ENCODE results near the gene DEFB132.
"Not testable (repeated sequence)": the region's sequence is repeated elsewhere in the genome, so short reads cannot be mapped to it uniquely, and the experiment has no call there.

DEFB132 gene, protein sequence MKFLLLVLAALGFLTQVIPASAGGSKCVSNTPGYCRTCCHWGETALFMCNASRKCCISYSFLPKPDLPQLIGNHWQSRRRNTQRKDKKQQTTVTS

DNA sequence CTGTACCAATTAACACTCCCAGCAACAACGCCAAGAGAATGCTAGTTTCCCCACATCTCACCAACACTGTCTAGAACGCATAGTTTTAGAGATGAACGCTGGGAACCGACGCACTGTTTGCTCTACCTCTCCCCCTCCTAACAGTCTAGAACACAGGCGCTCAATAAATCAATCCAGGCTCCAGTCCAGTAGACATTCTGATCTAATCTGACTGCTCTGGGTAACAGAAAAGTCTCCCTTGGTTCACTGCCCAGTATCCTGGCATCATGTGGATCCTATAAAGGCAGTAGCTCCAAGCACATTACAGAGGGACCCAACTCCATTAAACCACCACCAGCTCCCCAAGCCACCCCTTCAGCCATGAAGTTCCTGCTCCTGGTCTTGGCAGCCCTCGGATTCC lies at the start of gene DEFB132:
Gene DEFB132, plus strand, starts transcription at position 306 of the 400 bp plus-strand sequence. Its CDS starts 55 bp downstream, at position 361.
- DNase-seq = no peak

DNA sequence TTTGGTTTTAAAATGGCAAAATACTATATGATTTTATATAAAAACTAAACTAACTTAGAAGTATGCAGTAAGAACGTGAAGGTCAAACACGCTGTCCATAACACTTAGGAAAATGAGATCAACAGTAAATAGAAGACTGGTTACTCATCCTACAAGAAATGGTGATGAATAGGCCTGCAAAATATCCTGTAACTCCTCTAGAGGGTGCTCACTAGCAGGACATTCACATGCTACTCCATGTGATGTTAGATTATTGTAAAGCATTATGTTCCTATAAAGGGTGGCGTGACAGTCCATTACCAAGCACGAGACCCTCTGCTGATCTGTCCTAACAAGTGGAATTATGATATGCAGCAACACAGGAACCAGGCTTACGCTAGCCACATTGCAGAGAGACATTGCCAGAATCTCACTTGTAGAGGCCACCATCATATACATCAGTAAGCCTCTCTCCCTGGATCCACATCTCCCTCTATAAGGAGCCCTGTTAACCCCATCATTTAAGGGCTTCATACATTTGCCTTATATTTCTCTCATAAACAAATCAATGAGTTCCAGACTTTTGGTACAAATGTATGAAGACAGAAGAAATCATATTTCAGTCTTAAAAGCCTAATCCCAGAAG lies 48.5 kb upstream of the DEFB132 start:
- DNase-seq = peak; percentile 29

DNA sequence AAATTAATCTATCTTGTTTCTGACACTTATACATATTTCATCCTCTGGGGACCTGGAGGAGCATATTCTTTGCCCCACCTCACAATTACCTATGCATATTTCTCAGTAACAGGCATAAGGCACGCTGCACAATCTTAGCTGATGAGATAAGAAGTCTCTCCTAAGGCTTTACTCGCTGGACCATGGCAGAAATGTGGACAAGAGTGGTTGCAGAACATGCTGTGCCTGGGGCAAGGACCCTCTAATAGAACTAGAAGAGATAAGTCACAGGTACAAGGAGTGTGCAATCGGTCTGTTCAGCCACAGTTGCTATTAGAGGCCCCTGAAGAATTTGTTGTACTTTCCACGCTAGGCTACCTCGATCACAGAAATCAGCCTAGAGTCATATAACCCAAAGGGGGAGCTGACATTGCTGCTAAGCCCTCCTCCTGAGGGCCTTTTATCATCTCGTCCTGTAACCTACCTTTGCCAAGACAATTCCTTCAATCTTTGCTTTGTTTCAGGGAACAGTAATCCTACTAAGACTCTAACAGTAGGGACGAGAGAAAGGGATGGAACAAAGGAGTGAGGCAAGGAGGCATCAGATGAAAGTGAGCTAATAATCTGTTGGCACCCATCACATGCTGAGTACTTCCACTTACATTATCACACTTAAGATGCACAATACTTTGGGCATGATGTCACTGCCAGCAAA lies 46.6 kb upstream of the DEFB132 start:
- no peak for DNase-seq

DNA sequence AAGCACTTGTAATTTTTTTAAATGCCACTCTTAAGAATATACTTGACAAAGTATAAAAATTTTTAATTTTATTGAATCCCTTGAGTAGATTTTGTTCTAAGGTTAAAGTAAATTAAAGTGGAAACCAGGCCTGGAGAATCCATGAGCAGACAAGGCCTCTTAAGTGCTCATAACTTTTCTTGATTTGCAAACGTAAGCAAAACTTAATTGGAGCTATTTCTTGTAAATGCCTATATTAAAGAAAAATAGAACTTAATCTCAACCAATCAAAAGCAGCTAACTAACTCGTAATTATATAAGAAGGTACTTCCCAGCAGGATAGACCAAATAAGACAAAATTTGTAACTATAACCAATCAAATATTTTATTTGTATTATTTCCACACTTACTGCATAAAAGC lies 43.1 kb upstream of the DEFB132 start:
- DNase-seq = no peak

DNA sequence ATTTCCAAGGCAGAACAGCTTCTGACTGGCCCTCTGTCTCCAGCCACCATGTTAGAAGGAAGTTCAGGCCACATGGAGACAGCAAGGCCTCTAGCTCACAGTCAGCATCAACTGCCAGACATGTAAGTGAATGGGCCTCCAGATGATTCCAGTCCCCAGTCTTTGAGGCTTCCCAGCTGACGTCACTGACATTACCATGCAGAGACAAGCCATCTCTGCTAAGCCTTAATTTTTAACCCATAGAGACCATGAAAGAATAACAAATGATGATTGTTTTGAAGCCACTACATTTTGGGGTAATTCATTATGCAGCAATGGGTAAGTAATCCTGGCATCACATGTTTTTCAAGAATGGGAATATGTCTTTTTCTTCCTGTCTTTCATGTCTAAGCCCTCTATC lies 41.7 kb upstream of the DEFB132 start:
- DNase-seq = no peak

DNA sequence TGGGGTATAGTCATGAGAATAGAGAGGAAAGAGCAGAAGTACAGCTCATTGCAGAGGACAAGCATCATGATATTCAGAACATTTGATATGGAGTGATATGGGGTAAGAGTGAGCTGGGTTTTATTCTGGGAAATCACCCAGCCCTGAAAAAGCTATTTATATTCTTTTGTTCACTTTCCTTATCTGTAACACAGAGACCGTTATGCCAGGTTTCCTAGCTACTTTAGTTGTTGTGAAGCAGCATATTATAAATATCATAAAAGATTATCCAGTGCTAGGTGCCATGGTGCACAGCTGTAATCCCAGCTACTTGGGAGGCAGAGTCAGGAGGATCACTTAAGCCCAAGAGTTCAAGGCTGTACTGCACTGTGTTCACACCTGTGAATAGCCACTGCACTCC lies 40.3 kb upstream of the DEFB132 start:
- DNase-seq = no peak

DNA sequence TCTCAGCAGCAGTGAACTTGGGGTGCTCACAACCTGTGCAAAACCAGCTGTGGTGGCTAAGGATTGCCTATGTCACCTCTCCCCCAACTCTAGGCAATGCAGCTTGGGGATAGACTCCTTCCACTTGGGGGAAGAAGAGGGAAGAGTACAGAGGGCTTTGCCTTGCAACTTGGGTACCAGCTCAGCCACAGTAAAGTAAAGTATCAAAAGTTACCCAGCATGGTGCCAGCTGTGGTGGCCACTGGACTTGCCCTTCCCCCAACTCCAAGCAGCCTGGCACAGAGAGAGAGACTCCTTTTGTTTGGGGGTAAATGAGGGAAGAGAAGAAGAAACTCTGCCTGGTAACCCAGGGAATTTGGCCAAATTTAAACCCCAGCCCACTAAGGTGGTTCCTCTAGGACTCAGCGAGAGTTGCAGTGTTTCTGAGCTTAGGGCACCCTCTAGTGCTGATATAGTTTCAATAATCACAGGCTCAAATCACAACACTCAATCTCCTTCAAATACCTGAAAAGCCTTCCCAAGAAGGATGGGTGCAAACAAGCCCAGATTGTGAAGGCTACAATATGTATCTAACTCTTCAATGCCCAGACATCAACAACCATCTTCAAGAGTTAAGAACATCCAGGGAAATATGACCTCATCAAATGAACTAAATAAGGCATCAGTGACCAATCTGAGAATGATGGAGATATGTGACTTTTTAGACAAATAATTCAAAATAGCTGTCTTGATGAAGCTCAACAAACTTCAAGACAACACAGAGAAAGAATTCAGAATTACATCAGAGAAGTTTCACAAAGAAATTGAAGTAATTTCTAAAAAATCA lies 38.0 kb upstream of the DEFB132 start:
- no peak for DNase-seq

DNA sequence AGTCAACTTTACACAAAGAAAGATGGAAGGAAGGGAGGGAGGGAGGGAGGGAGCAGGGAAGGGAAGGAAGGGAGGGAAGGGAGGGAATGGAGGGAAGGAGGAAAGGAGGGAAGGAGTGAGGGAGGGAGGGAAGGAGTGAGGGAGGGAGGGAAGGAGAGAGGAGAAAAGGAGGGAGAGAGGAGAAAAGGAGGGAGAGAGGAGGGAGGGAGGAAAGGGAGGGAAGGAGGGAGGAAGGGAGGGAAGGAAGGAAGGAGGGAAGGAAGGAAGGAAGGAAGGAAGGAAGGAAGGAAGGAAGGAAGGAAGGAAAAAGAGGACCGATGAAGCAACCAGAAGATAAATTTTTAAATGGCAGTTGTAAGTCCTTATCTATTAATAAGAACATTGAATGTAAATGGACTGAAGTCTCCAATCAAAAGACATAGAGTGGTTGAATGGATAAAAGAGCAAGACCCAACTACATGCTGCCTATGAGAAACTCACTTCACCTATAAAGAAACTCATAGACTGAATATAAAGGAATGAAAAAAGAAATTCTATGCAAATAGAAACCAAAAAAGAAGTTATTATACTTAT lies 36.2 kb upstream of the DEFB132 start:
- no peak for DNase-seq

DNA sequence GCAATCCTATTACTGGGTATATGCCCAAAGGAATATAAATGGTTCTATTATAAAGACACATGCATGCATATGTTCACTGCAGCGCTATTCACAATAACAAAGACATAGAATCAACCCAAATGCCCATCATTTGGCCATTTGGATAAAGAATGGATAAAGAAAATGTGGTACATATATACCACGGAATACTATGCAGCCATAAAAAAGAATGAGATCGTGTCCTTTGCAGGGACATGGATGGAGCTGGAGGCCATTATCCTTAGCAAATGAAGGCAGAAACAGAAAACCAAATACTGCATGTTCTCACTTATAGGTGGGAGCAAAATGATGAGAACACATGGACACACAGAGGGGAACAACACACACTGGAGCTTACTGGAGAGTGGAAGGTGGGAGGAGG lies 31.6 kb upstream of the DEFB132 start:
- not testable (repeated sequence) for DNase-seq

DNA sequence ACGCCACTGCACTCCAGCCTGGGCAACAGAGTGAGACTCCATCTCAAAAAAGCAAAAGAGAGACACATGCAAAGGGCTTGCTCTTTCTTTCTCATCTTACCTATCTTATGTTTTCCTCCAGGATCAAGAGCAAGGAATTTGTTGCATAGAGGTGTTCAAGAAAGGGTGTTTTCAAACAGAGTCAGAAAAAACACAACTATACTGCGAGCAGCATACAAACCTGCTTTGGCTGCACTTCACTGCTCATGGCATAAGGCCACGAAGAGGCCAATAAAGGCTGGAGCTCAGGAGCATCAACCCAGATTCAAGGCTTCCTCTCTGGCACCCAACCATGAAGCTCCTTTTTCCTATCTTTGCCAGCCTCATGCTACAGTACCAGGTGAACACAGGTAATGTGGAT lies 30.6 kb upstream of the DEFB132 start, which contains the start of gene DEFB129:
Gene DEFB129, plus strand, starts transcription at position 301 of the 400 bp plus-strand sequence. Its CDS starts 31 bp downstream, at position 332.
- no peak for DNase-seq

DNA sequence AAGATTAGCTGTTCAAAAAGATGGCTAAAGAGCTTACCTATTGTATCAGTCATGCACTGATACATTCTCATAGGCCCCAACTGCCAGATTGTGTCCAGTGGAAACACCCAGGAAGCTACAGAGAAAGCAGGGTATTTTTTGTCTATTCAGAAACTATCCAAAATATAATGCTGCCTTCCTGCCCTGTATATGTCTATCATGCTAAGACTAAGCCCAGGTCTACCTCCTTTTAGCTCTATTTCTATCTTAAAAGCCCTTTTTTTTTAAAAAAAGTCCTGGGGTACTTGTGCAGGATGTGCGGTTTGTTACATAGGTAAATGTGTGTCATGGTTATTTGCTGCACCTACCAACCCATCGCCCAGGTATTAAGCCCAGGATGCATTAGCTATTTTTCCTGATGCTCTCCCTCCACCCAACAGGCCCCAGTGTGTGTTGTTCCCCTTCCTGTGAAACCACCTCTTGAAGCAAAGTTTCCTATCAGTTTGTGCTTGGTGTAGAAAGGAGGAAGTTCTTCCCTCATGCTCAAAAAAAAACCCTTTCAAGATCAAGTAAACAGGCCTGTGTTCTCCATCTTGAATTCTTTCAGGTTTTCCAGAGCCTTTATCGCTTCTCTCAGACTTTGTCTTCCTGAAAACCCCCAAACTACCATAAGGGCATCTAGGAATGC lies 30.0 kb upstream of the DEFB132 start:
- no peak for DNase-seq

DNA sequence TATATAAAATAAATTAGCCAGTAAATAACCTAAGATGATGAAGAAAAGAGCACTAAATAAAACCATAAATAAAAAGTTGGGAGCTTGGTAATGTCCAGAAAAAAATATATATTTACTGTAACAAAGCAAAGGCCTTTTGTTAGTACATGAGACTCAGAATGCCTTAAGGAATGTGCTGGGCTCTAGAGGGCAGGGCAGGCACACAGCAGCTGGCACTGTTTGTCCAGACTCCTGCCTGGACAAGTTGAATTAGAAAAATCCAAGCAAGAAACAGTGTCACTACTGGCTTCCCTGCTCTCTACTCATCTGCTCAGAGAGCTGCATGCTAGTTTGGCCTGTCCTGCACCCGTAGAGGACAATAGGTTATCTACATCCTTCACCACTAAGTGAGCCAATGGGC lies 21.6 kb upstream of the DEFB132 start:
- DNase-seq = no peak

DNA sequence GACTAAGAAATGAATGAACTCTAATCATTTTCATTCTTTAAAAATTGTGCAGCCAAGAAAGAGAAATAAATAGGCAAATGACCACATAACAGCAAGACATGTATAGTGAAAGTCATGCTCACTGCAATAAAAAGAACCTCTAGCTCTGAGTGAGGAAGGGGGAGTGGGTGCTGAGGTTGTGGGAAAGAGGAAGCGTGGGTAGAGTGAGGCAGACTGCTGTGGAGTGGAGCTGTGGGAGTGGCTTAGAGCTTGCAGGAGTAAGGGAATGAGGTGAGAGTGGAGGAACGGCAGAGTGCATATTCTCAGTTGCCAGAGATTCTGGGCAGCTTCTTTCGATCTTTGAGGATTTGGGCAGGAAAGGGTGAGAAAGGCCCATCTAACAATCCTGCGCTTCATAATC lies 20.0 kb upstream of the DEFB132 start:
- DNase-seq = no peak

DNA sequence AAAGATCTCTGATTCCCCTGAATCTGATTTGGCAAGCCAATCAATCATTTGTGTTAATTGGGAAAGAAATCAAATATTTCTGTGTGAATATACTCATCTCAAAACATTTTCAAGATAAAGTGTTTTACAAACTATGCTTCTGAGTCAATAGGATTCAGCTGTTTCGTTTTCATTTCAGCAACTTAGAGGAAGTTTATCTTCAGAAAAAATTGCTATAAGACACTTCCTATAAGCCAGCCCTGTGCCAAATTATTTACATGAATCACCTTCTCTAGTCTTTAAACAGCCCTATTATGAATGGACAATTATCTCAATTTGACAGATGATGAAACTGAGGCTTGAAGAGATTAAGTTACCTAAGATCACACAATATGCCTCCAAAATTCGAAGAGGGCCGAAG lies 19.6 kb upstream of the DEFB132 start:
- DNase-seq = no peak

DNA sequence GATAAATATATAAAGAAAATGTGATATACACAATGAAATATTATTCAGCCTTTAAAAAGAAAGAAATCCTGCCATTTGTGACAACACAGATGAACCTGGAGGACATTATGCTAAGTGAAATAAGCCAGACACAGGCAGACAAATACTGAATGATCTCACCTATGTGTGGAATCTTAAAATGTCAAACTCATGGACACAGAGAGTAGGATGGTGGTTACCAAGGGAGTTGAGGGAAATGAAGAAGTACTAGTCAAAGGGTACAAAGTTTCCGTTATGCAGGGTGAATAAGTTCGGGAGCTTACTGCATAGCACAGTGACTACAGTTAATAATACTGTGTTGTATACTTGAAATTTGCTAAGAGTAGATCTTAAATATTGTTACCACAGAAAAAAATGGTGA lies 14.6 kb upstream of the DEFB132 start:
- DNase-seq = no peak

DNA sequence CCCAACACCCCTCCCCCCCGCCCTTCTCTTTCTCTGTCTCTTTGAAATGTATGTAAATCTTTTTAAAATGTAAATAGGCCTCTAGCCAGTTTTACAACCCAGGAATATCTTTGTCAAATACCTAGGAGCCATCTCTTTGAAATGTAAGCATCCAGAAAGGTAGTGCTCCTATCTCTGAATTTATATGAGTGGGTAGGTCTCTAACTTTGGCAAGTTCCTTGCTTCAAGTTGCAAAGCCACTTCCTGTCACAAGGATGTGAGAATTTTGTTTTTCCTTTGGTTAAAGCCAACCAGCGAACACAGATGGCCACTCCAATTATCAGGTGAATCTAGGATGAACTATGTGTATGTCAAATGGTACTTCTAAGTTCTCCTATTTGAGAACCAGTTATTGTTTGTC lies 6.2 kb upstream of the DEFB132 start:
- DNase-seq = no peak

DNA sequence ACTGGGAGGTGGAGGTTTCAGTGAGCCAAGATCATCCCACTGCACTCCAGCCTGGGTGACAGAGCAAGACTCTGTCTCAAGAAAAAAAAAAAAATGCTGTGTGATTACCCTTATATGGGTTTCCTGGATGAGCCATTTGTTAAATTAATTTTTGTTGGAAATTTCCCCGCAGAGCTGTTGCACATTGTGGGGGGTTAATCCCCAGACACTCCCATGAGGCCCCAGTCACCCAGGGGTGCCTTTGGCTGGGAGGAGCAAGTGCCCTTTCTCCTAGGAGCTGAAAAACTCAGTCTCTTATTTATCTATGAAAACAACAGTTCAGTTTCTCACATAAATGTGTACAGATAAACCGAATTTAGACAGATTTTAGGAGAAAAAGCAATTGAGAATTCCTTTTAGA lies 4.7 kb upstream of the DEFB132 start:
- DNase-seq = no peak

DNA sequence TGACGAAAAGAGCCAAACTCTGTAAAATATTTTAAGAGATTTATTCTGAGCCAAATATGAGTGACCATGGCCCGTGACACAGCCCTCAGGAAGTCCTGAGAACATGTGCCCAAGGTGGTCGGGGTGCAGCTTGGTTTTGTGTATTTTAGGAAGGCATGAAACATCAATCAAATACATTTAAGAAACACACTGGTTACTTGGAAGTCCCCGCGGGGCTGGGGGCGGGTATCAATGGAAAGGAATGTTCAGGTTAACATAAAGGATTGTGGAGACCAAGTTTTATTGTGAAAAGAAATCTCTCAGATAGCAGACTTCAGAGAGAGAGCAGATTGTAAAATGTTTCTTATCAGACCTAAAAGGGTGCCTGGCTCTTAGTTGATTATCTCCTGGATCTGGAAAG lies 4.1 kb upstream of the DEFB132 start:
- DNase-seq = not testable (repeated sequence)

DNA sequence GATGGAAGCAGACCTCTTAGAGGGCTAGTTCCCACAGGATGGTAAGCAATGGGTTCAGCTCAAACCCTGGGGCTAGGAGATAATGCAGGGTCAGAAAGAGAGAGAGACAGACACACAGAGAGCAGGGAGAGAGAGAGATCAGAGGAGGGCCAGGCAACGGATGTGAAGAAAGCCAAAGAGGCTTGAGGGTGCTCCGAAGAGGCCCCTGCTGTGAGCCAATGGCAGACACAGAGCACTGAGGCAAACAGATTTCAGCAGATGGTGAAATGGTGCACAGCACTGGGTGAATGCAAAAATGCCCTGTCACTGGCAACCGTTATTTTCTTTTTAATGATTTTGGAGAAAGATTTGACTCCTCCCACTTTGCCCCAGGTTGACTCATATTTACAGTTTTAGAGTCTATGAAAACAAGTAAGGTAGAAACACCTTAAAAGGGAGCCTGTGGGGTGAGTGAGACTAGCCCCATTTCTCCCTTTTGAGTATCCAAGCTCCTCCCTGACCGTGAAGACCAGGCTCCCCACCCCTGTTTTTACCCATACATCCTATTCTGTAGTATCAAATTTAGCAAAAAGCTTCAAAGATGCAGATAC lies 840 bp downstream of the DEFB132 start:
- DNase-seq = no peak

DNA sequence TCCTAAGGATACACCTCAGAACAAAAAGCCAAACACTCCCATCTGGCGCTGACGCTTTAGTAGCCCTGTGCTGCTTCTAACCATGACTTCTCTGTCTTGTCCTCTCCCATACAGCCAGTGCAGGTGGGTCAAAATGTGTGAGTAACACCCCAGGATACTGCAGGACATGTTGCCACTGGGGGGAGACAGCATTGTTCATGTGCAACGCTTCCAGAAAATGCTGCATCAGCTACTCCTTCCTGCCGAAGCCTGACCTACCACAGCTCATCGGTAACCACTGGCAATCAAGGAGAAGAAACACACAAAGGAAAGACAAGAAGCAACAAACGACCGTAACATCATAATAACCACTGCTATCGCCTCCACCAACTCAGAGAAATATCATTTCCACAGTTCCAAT lies 1.4 kb downstream of the DEFB132 start:
- no peak for DNase-seq

DNA sequence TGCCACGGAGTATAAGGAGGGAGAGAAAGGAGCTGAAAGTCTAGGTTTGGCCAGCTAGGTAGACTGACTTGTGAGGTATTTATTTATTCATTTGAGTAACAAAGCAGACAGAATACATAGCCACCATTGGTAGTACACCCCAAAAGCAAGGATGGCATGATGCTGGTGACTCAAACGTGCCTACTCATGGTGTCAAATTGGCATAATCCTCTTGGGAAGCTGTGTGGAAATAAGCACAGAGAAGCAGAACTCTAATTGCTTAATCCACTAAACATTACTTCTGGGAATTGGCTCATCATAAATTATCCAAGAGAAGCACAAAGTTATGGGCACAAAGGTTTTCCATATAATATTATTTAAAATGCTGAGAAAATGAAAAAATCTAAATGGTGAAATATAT lies 2.5 kb downstream of the DEFB132 start:
- no peak for DNase-seq

DNA sequence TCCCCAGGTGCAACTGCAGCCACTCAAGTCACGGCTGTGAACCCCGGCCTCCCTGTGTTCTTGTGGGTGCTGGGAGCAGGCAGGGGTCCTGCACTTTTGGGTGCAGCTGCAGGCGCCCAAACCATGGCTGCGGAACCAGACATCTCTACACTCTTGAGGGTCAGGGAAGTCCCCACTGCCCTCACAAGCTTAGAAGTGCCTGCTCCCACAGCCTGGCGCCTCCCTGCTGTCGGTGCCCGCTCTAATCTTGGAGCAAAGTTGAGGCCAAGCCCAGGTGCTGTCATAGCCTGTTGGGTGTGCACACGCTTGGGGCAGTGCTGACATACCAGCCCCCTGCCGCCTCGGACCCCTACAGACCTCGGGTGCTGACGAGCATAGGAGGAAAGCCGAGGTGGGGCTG lies 6.2 kb downstream of the DEFB132 start:
- DNase-seq = no peak

Data from NCI-H187 treated with DMSO at 0.1 percent for 48 hours (cell line).